ENCODE results near the gene ZFYVE27. TPM values are rescaled to one million over a fixed set of nuclear protein-coding genes. Genes with fewer than 3 reads are reported as not detected.

ZFYVE27 gene
- total and polyA plus RNA-seq, 9 donors, result 14.4 to 30.1 (median 25.6) TPM

GRCh38 chr10:97755718-97756117, 18.8 kb downstream of the ZFYVE27 start:
- no peak for TF ChIP-seq EP300 (IDR thresholded peaks at IDR 0.05)
- no peaks in the 10 kb centered on the region for H3K27me3 ChIP-seq
- no peak for DNase-seq
- no peaks in the 10 kb centered on the region for H3K36me3 ChIP-seq
- WGBS, 3 donors, result 91 to 98% (median 92%) methylated on average over 6 of the region's 6 CpGs
- H3K9me3 ChIP-seq, result no peaks in the 10 kb centered on the region
- H3K4me3 ChIP-seq, result no peak overlapping the region
- H3K27ac ChIP-seq, result no peak overlapping the region
- H3K4me1 ChIP-seq (ENCODE audit: insufficient read depth), result no peaks in the 10 kb centered on the region
- intact Hi-C loops (cut with DNase I), result no loop called here

DNA sequence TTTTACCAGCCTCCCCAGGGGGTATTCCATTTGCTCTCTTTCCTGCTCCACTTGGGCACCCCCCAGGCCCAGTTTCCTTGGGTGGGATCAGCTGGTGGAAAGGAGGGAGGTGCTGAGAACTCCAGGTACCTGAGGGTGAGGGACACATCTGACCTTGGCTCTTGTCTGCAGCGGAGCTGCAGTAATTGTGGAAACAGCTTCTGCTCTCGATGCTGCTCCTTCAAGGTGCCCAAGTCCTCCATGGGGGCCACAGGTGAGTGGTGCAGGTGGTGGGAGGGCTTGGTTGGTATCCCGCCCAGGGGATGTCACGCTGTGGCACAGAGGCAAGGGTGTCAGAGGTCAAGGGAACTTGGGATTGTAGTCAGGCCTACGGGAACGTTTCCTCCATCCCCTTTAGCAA, 20.5 kb downstream of the ZFYVE27 start:
- no peak overlapping the region for H3K4me3 ChIP-seq
- no peaks in the 10 kb centered on the region for H3K4me1 ChIP-seq (ENCODE audit: insufficient read depth)
- TF ChIP-seq POLR2A (IDR thresholded peaks at IDR 0.05), result no peak
- TF ChIP-seq CTCF (IDR thresholded peaks at IDR 0.05), result no peak
- no peak for TF ChIP-seq EP300 (IDR thresholded peaks at IDR 0.05)
- H3K27me3 ChIP-seq, result no peaks in the 10 kb centered on the region
- H3K36me3 ChIP-seq, result no peaks in the 10 kb centered on the region
- 56 to 69% (median 58%) methylated on average over 6 of the region's 6 CpGs for WGBS, 3 donors
- DNase-seq, result no peak
- no peak overlapping the region for H3K27ac ChIP-seq
- intact Hi-C loops (cut with DNase I), result no loop called here
- H3K9me3 ChIP-seq, result no peaks in the 10 kb centered on the region

DNA sequence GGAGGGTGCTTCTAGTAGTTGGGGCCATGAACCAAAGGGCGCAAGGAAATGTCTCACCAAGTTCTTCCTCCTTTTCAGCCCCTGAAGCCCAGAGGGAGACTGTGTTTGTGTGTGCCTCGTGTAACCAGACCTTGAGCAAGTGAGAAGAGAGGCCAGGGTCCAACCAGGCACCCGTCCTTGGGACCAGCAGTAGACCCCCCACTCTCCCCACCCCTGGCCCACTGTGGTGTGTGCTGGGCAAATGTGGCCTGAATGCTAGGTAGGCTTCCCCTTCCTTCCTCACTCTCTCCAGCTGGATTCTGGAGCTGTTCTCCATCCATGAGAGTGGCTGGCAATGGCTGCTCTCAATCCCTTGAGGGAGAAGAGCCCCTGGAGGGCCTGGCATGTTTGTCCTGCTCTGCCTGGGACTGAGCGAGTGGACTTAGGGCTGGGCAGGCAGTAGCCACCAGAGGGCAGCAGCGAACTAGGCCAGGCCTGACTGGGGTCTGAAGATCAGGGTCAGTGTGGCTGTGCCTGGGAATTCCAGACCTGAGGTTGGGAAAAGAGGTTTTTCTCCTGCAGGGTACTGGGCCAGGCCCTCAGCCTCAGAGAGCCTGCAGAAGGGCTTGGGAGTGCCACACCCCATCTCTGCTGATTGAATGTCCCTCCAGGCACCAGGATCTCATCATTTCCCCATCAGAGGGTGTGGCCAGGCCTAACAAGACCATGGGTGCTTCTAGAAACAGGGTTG, 22.4 kb downstream of the ZFYVE27 start:
- WGBS, 3 donors, result 42 to 49% (median 43%) methylated on average over 5 of the region's 5 CpGs
- DNase-seq, result peak; percentile 51 to 79 (median 72)
- no peaks in the 10 kb centered on the region for H3K9me3 ChIP-seq
- no peaks in the 10 kb centered on the region for H3K27me3 ChIP-seq
- peak; percentile 42 to 61 (median 46) for TF ChIP-seq CTCF (IDR thresholded peaks at IDR 0.05)
- no peak for TF ChIP-seq EP300 (IDR thresholded peaks at IDR 0.05)
- no peaks in the 10 kb centered on the region for H3K36me3 ChIP-seq
- H3K27ac ChIP-seq, result no peak overlapping the region
- intact Hi-C loops (cut with DNase I), result no loop called here
- H3K4me3 ChIP-seq, result no peak overlapping the region
- H3K4me1 ChIP-seq (ENCODE audit: insufficient read depth), result no peaks in the 10 kb centered on the region

- intact Hi-C loops (cut with DNase I), result no loop called here
- TF ChIP-seq EP300 (IDR thresholded peaks at IDR 0.05), result no peak
- no peak for TF ChIP-seq POLR2A (IDR thresholded peaks at IDR 0.05)
- TF ChIP-seq CTCF (IDR thresholded peaks at IDR 0.05), result no peak
- Histone ChIP-seq H3K36me3 (no peaks in the 10 kb centered on the region), H3K9me3 (no peaks in the 10 kb centered on the region), H3K4me1 (ENCODE audit: insufficient read depth) (no peaks in the 10 kb centered on the region), H3K27ac (no peak overlapping the region), H3K27me3 (no peaks in the 10 kb centered on the region), H3K4me3 (no peak overlapping the region)
- WGBS, 3 donors, result 78 to 90% (median 84%) methylated on average over 5 of the region's 5 CpGs
- no peak for DNase-seq
These were observed 23.0 kb downstream of the ZFYVE27 start for GRCh38 chr10:97759946-97760345.

GRCh38 chr10:97760461-97761257, 23.7 kb downstream of the ZFYVE27 start:
- no peak overlapping the region for H3K4me3 ChIP-seq
- TF ChIP-seq EP300 (IDR thresholded peaks at IDR 0.05) (no peak), POLR2A (IDR thresholded peaks at IDR 0.05) (no peak), CTCF (IDR thresholded peaks at IDR 0.05) (no peak)
- H3K27me3 ChIP-seq, result no peaks in the 10 kb centered on the region
- intact Hi-C loops (cut with DNase I), result no loop called here
- no peaks in the 10 kb centered on the region for H3K36me3 ChIP-seq
- WGBS, 3 donors, result 86 to 89% (median 88%) methylated on average over 11 of the region's 11 CpGs
- DNase-seq, result no peak
- no peaks in the 10 kb centered on the region for H3K9me3 ChIP-seq
- H3K4me1 ChIP-seq (ENCODE audit: insufficient read depth), result no peaks in the 10 kb centered on the region
- H3K27ac ChIP-seq, result no peak overlapping the region

All from ovary (tissue), 9 donors.